KMS-11 (cell line): ENCODE results near the gene CHL1.

Experiments used
- H2AFZ ChIP-seq: fragments of 200-600 bp; sonication (generic); 2 replicates; pipeline ENCODE4 v1.6.1; 2016; ENCODE audit warnings: antibody characterized with exemption, mixed run types, low read depth
- H3K27ac ChIP-seq: fragments of 200-600 bp; sonication (generic); 2 replicates; pipeline ENCODE4 v1.6.1; 2016; ENCODE audit warnings: mild to moderate bottlenecking, mixed run types
- H3K27me3 ChIP-seq: fragments of 200-600 bp; sonication (generic); 2 replicates; pipeline ENCODE4 v1.6.1; 2017; ENCODE audit warnings: mild to moderate bottlenecking, low read depth, mixed run types, moderate library complexity; ENCODE audit not compliant: insufficient read depth
- H3K36me3 ChIP-seq: fragments of 200-600 bp; sonication (generic); 2 replicates; pipeline ENCODE4 v1.6.1; 2017; ENCODE audit warnings: mild to moderate bottlenecking, mixed run types; ENCODE audit not compliant: insufficient read depth
- H3K4me1 ChIP-seq: fragments of 200-600 bp; sonication (generic); 2 replicates; pipeline ENCODE4 v1.6.1; 2016; ENCODE audit warnings: mild to moderate bottlenecking, low read depth, mixed run types; ENCODE audit not compliant: poor library complexity, severe bottlenecking
- H3K4me2 ChIP-seq: fragments of 200-600 bp; sonication (generic); 2 replicates; pipeline ENCODE4 v1.7.0; 2016; ENCODE audit warnings: mild to moderate bottlenecking, mixed run types
- H3K4me3 ChIP-seq: fragments of 200-600 bp; sonication (generic); IDR thresholded peaks from 2 replicates; pipeline ENCODE4 v1.6.1; 2017; ENCODE audit warnings: low read depth, low read length, mixed read lengths; ENCODE audit not compliant: insufficient read depth
- H3K79me2 ChIP-seq: fragments of 200-600 bp; sonication (generic); 2 replicates; pipeline ENCODE4 v1.6.1; 2016; ENCODE audit warnings: low read depth, mixed run types; ENCODE audit not compliant: insufficient read depth
- H3K9ac ChIP-seq: fragments of 200-600 bp; sonication (generic); 2 replicates; pipeline ENCODE4 v1.6.1; 2016; ENCODE audit warnings: mild to moderate bottlenecking, mixed run types
- H4K20me1 ChIP-seq: fragments of 200-600 bp; sonication (generic); 2 replicates; pipeline ENCODE4 v1.6.1; 2016; ENCODE audit warnings: mild to moderate bottlenecking, mixed run types; ENCODE audit not compliant: insufficient read depth
- TF ChIP-seq, protein P1 (sequence below): fragments of 200-600 bp; sonication (generic); conservative IDR thresholded peaks from 2 replicates; pipeline ENCODE4 v1.6.1; 2017; ENCODE audit warnings: low read depth, mild to moderate bottlenecking, antibody characterized with exemption, low read length, moderate library complexity, mixed read lengths

CHL1 gene

DNA sequence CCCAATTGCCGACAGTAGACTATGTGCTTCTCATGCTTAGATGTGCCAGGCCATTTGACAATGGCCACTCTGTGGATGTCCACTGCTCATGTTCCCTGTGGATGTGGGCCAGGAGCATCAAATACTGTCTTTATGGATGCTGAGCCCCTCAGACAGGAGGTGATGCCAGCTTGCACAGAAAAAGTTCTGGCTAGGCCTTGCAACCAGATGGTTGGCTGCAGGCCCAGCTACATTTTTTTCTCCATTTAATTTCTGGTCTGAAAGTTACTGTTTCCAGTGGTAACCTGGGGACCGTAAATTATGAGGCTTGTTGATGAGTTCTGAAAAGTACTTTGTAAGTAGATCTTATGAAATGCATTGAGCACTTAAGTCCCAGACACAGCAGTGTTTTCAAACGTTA lies 228.5 kb downstream of the CHL1 start:
- no peak overlapping the region for H3K9ac ChIP-seq
- no peaks in the 10 kb centered on the region for H3K36me3 ChIP-seq
- no peak overlapping the region for H3K27ac ChIP-seq
- H3K27me3 ChIP-seq, result no peaks in the 10 kb centered on the region
- H4K20me1 ChIP-seq, result no peaks in the 10 kb centered on the region
- no peaks in the 10 kb centered on the region for H3K4me1 ChIP-seq
- TF ChIP-seq, protein P1, sequence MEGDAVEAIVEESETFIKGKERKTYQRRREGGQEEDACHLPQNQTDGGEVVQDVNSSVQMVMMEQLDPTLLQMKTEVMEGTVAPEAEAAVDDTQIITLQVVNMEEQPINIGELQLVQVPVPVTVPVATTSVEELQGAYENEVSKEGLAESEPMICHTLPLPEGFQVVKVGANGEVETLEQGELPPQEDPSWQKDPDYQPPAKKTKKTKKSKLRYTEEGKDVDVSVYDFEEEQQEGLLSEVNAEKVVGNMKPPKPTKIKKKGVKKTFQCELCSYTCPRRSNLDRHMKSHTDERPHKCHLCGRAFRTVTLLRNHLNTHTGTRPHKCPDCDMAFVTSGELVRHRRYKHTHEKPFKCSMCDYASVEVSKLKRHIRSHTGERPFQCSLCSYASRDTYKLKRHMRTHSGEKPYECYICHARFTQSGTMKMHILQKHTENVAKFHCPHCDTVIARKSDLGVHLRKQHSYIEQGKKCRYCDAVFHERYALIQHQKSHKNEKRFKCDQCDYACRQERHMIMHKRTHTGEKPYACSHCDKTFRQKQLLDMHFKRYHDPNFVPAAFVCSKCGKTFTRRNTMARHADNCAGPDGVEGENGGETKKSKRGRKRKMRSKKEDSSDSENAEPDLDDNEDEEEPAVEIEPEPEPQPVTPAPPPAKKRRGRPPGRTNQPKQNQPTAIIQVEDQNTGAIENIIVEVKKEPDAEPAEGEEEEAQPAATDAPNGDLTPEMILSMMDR, result no peak
- H3K4me2 ChIP-seq, result no peak overlapping the region
- no peaks in the 10 kb centered on the region for H3K79me2 ChIP-seq
- no peak overlapping the region for H2AFZ ChIP-seq
- no peak overlapping the region for H3K4me3 ChIP-seq

DNA sequence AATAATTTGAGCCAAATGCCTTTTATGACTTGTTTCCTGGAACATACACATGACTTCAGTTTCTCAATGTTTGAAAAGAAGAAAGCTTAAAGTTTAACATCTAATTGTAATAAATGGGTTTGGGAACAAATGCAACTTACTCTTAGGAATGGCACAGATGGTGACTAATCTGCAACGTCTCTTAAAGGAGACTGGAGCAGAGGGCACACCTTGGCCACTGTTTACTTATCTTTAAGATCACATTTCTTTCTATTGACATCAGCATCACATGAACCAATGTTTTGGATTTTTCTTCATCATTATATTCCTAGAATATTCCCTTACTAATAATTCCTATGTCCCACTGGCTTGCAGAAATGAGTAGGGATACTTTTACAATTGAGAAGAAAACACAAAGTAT lies 229.5 kb downstream of the CHL1 start:
- no peak overlapping the region for H2AFZ ChIP-seq
- no peaks in the 10 kb centered on the region for H4K20me1 ChIP-seq
- TF ChIP-seq, protein P1, result no peak
- no peak overlapping the region for H3K9ac ChIP-seq
- no peaks in the 10 kb centered on the region for H3K27me3 ChIP-seq
- H3K4me1 ChIP-seq, result no peaks in the 10 kb centered on the region
- no peak overlapping the region for H3K27ac ChIP-seq
- no peak overlapping the region for H3K4me3 ChIP-seq
- no peaks in the 10 kb centered on the region for H3K36me3 ChIP-seq
- H3K79me2 ChIP-seq, result no peaks in the 10 kb centered on the region
- no peak overlapping the region for H3K4me2 ChIP-seq

DNA sequence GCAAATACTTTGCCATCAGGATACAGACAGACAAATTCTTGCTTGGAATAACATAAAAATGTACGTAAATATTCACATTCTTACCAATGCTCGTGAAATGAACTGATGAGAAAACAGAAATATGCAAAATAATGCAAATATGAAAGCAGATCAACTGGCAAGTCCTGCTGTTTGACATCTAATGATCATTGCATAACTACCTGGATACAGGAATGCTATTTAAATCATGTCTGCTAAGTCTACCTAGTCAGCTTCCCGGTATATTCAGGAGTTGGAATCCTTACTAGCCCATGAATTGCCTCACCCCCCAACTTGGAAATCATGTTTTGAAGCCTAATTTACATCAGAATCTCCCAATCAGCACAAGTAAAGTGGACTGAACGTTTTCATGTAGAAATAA lies 230.6 kb downstream of the CHL1 start:
- Histone ChIP-seq H3K27me3 (no peaks in the 10 kb centered on the region), H3K9ac (no peak overlapping the region), H3K36me3 (no peaks in the 10 kb centered on the region), H4K20me1 (no peaks in the 10 kb centered on the region), H3K4me2 (no peak overlapping the region), H3K27ac (no peak overlapping the region), H3K4me3 (no peak overlapping the region), H3K4me1 (no peaks in the 10 kb centered on the region), H3K79me2 (no peaks in the 10 kb centered on the region), H2AFZ (no peak overlapping the region)
- TF ChIP-seq, protein P1, result no peak

DNA sequence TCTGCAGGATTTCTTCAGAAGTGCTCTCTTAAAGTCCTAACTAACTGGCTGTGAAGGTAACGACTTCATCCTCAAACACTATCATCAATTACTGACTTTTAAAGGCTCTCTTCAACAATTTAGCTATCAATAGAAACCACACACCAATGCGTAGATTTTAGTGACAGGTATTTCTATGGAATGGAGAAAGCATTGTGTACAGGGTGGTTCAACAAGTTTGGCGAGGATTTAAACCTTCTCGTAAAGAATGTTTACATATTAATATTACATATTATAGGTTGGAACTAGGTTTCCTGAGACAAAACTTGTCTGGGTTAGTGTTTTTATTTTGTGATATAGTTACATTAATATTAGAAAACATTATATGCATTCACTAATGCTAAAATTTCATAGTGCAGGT lies 233.6 kb downstream of the CHL1 start:
- no peaks in the 10 kb centered on the region for H3K4me1 ChIP-seq
- no peak overlapping the region for H2AFZ ChIP-seq
- H3K27ac ChIP-seq, result no peak overlapping the region
- H3K4me2 ChIP-seq, result no peak overlapping the region
- H3K36me3 ChIP-seq, result no peaks in the 10 kb centered on the region
- no peak overlapping the region for H3K4me3 ChIP-seq
- no peaks in the 10 kb centered on the region for H4K20me1 ChIP-seq
- H3K79me2 ChIP-seq, result no peaks in the 10 kb centered on the region
- no peaks in the 10 kb centered on the region for H3K27me3 ChIP-seq
- TF ChIP-seq, protein P1, result no peak
- H3K9ac ChIP-seq, result no peak overlapping the region

DNA sequence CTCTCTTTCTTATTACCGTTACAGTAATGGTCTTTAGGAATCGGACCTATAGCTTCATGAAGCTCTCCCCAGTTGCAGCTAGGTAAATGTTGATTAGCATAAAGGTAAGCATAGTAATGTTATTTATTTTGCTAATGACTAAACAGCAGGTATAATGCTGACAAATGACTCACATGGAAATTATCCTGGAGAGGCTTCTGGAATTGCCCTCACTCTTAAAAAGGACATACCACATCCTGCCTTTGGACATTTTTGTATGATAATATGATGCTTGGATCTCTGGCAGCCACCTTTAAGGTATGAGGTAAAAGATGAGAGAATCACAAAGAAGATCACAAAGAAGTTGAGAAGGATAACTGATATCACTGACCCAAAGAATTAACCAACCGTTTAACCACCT lies 238.6 kb downstream of the CHL1 start:
- Histone ChIP-seq H3K4me1 (no peaks in the 10 kb centered on the region), H3K4me2 (no peak overlapping the region), H3K9ac (no peak overlapping the region), H3K4me3 (no peak overlapping the region), H4K20me1 (no peaks in the 10 kb centered on the region), H2AFZ (no peak overlapping the region), H3K36me3 (no peaks in the 10 kb centered on the region), H3K27me3 (no peaks in the 10 kb centered on the region), H3K79me2 (no peaks in the 10 kb centered on the region), H3K27ac (no peak overlapping the region)
- TF ChIP-seq, protein P1, result no peak
